B cell (primary cell): ENCODE data around the gene HSBP1L1.

Source experiments
- EZH2 ChIP-seq: IDR thresholded peaks from 2 replicates; pipeline ENCODE4 v1.6.1; 2012; ENCODE audit warnings: borderline replicate concordance, low read depth, mild to moderate bottlenecking, moderate library complexity, low read length; ENCODE audit not compliant: insufficient read depth, poor library complexity, severe bottlenecking
- TF ChIP-seq, protein P1 (sequence below): fragments of 200-600 bp; IDR thresholded peaks from one replicate; pipeline ENCODE4 v1.8.0; 2022; ENCODE audit warnings: antibody characterized with exemption, mild to moderate bottlenecking

GRCh38 chr18:79943608-79944125 is 20.8 kb upstream of the HSBP1L1 start:
- TF ChIP-seq, protein P1, sequence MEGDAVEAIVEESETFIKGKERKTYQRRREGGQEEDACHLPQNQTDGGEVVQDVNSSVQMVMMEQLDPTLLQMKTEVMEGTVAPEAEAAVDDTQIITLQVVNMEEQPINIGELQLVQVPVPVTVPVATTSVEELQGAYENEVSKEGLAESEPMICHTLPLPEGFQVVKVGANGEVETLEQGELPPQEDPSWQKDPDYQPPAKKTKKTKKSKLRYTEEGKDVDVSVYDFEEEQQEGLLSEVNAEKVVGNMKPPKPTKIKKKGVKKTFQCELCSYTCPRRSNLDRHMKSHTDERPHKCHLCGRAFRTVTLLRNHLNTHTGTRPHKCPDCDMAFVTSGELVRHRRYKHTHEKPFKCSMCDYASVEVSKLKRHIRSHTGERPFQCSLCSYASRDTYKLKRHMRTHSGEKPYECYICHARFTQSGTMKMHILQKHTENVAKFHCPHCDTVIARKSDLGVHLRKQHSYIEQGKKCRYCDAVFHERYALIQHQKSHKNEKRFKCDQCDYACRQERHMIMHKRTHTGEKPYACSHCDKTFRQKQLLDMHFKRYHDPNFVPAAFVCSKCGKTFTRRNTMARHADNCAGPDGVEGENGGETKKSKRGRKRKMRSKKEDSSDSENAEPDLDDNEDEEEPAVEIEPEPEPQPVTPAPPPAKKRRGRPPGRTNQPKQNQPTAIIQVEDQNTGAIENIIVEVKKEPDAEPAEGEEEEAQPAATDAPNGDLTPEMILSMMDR = no peak
- no peak for TF ChIP-seq EZH2
